OCI-LY3 (cell line): ENCODE data around the gene CLPTM1.

ENCODE experiments used
- H2AFZ ChIP-seq: fragments of 200-600, 300-600 bp; shearing (Covaris generic); 2 replicates; pipeline ENCODE4 v1.6.0; 2014; ENCODE audit warnings: antibody characterized with exemption, low read depth, low read length
- H3K27ac ChIP-seq: fragments of 200-600, 300-600 bp; sonication (generic); 2 replicates; pipeline ENCODE4 v1.5.1; 2014; ENCODE audit warnings: mild to moderate bottlenecking, low read length, moderate library complexity, mixed read lengths
- H3K27me3 ChIP-seq: fragments of 200-600, 300-600 bp; sonication (generic); 2 replicates; pipeline ENCODE4 v1.6.1; 2014; ENCODE audit warnings: low read depth, low read length, mixed read lengths
- H3K36me3 ChIP-seq: fragments of 200-600, 300-600 bp; sonication (generic); replicated peaks from 2 replicates; pipeline ENCODE3; 2014; ENCODE audit warnings: low read depth, low read length, mixed read lengths
- H3K4me1 ChIP-seq: fragments of 300-600, 200-600 bp; sonication (generic); 2 replicates; pipeline ENCODE4 v1.6.1; 2014; ENCODE audit warnings: low read length, mixed read lengths
- H3K4me2 ChIP-seq: fragments of 200-600, 300-600 bp; sonication (generic); 2 replicates; pipeline ENCODE4 v1.6.1; 2014; ENCODE audit warnings: low read length, mixed read lengths
- H3K4me3 ChIP-seq: fragments of 300-600, 200-600 bp; sonication (generic); 2 replicates; pipeline ENCODE4 v1.5.1; 2014; ENCODE audit warnings: antibody characterized with exemption, mild to moderate bottlenecking, low read length, moderate library complexity
- H3K79me2 ChIP-seq: fragments of 300-600, 200-600 bp; shearing (Covaris generic); 2 replicates; pipeline ENCODE4 v1.6.1; 2014; ENCODE audit warnings: mild to moderate bottlenecking, low read length, mixed read lengths
- H3K9ac ChIP-seq: fragments of 300-600, 200-600 bp; shearing (Covaris generic); 2 replicates; pipeline ENCODE4 v1.6.0; 2014; ENCODE audit warnings: mild to moderate bottlenecking, low read length, moderate library complexity
- H3K9me3 ChIP-seq: fragments of 200-600, 300-600 bp; shearing (Covaris generic); 2 replicates; pipeline ENCODE4 v1.6.1; 2014; ENCODE audit warnings: low read length, mixed read lengths; ENCODE audit not compliant: insufficient read depth
- H4K20me1 ChIP-seq: fragments of 200-600, 300-600 bp; sonication (generic); 2 replicates; pipeline ENCODE4 v1.6.1; 2016; ENCODE audit warnings: low read length, mixed read lengths; ENCODE audit not compliant: insufficient read depth
- EZH2phosphoT487 ChIP-seq: fragments of 200-600 bp; shearing (Covaris generic); IDR thresholded peaks from 2 replicates; pipeline ENCODE4 v1.6.1; 2018; ENCODE audit warnings: antibody characterized with exemption, mixed run types, low read depth
- TF ChIP-seq, protein P1 (sequence below): fragments of 200-600, 300-600 bp; sonication (generic); IDR thresholded peaks from 2 replicates; pipeline ENCODE4 v1.5.1; 2014; ENCODE audit warnings: antibody characterized with exemption, low read length, low read depth

CLPTM1 gene

GRCh38 chr19:45008552-45008951 is 53.4 kb downstream of the CLPTM1 start:
- Histone ChIP-seq H3K9me3 (no peaks in the 10 kb centered on the region), H3K4me3 (no peak overlapping the region), H3K9ac (no peak overlapping the region), H4K20me1 (peaks cover 6% of the 10 kb centered on the region), H3K27ac (no peak overlapping the region), H2AFZ (no peak overlapping the region), H3K36me3 (peaks cover 46% of the 10 kb centered on the region), H3K79me2 (peaks cover 41% of the 10 kb centered on the region), H3K4me2 (no peak overlapping the region), H3K4me1 (peaks cover 5% of the 10 kb centered on the region), H3K27me3 (no peaks in the 10 kb centered on the region)
- TF ChIP-seq EZH2phosphoT487: no peak
- TF ChIP-seq, protein P1, sequence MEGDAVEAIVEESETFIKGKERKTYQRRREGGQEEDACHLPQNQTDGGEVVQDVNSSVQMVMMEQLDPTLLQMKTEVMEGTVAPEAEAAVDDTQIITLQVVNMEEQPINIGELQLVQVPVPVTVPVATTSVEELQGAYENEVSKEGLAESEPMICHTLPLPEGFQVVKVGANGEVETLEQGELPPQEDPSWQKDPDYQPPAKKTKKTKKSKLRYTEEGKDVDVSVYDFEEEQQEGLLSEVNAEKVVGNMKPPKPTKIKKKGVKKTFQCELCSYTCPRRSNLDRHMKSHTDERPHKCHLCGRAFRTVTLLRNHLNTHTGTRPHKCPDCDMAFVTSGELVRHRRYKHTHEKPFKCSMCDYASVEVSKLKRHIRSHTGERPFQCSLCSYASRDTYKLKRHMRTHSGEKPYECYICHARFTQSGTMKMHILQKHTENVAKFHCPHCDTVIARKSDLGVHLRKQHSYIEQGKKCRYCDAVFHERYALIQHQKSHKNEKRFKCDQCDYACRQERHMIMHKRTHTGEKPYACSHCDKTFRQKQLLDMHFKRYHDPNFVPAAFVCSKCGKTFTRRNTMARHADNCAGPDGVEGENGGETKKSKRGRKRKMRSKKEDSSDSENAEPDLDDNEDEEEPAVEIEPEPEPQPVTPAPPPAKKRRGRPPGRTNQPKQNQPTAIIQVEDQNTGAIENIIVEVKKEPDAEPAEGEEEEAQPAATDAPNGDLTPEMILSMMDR: no peak

DNA sequence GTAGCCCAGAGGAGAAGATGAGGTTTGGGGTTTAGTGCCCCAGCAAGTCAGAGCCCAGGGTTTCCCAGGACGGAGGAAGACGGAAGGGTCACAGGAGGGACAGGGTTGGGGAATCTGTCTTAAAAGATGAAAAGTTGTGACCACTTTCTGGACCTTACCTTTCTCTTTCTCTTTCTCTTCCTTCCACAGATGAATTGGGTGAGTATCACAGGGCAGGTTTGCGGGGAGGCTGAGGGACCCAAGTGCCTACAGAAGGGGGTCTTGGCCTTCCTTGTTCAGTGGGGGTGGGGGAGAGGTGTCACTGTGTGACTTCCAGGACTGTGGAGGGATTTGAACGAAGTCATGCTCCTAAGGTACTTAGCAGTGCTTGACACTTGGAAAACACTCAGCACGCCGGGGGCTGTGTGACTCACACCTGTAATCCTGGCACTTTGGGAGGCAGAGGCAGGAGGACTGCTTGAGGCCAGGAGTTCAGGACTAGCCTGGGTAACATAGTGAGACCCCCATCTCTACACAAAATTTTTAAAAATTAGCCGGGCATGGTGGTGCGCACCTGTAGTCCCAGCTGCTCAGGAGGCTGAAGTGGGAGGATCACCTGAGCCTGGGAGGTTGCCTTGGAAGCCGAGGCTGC is 54.6 kb downstream of the CLPTM1 start:
- Histone ChIP-seq H3K9me3 (no peaks in the 10 kb centered on the region), H3K79me2 (peaks cover 30% of the 10 kb centered on the region), H3K4me3 (no peak overlapping the region), H3K27me3 (no peaks in the 10 kb centered on the region), H3K4me1 (peaks cover 5% of the 10 kb centered on the region), H3K4me2 (no peak overlapping the region), H3K27ac (no peak overlapping the region), H4K20me1 (peaks cover 5% of the 10 kb centered on the region; the same call in 1 of the 2 replicates), H3K36me3 (peaks cover 49% of the 10 kb centered on the region), H2AFZ (no peak overlapping the region), H3K9ac (no peak overlapping the region)
- no peak for TF ChIP-seq EZH2phosphoT487
- TF ChIP-seq, protein P1: no peak

- Histone ChIP-seq H4K20me1 (peaks cover 5% of the 10 kb centered on the region; the same call in 1 of the 2 replicates), H3K36me3 (peaks cover 50% of the 10 kb centered on the region), H3K4me1 (peaks cover 8% of the 10 kb centered on the region), H2AFZ (no peak overlapping the region), H3K4me3 (no peak overlapping the region), H3K79me2 (peaks cover 29% of the 10 kb centered on the region), H3K9ac (no peak overlapping the region), H3K27ac (no peak overlapping the region), H3K27me3 (no peaks in the 10 kb centered on the region), H3K9me3 (no peaks in the 10 kb centered on the region), H3K4me2 (no peak overlapping the region)
- TF ChIP-seq, protein P1: no peak
- TF ChIP-seq EZH2phosphoT487: no peak
These were observed 55.1 kb downstream of the CLPTM1 start for GRCh38 chr19:45010306-45010705.

- Histone ChIP-seq H3K4me1 (peaks cover 23% of the 10 kb centered on the region), H4K20me1 (peaks cover 4% of the 10 kb centered on the region; the same call in 1 of the 2 replicates), H3K36me3 (peaks cover 43% of the 10 kb centered on the region)
These were observed 56.8 kb downstream of the CLPTM1 start for GRCh38 chr19:45011959-45012358.

More at GRCh38 chr19:45011959-45012358, 56.8 kb downstream of the CLPTM1 start:
- H3K27ac ChIP-seq: no peak overlapping the region
- peaks cover 17% of the 10 kb centered on the region for H3K79me2 ChIP-seq
- no peak for TF ChIP-seq EZH2phosphoT487
- TF ChIP-seq, protein P1: no peak
- no peak overlapping the region for H2AFZ ChIP-seq
- H3K4me3 ChIP-seq: no peak overlapping the region
- H3K9me3 ChIP-seq: no peaks in the 10 kb centered on the region
- no peak overlapping the region for H3K4me2 ChIP-seq
- no peak overlapping the region for H3K9ac ChIP-seq
- no peaks in the 10 kb centered on the region for H3K27me3 ChIP-seq
